Activated B cell treated with CpG ODN at 0.5 μM for 24 hours (primary cell): Measurements from ENCODE around the gene PYGB. TPM values are rescaled to one million over a fixed set of nuclear protein-coding genes. Genes with fewer than 3 reads are reported as not detected.

Experiments
- ATAC-seq: fragments of 200-7000 bp; cut with Tn5 transposase; one replicate; pipeline ENCODE4 v1.10.0; 2021; ENCODE audit warnings: low read depth, mild to moderate bottlenecking, moderate library complexity
- CTCF ChIA-PET: fragments of 350-600 bp; sonication (Branson Sonifier 250); formaldehyde crosslinking; loops from one replicate; lab custom pipeline; 2021; ENCODE audit warnings: antibody characterized with exemption; lab: Charles Lee
- POLR2A ChIA-PET: fragments of 350-600 bp; sonication (Branson Sonifier 250); formaldehyde crosslinking; loops from one replicate; lab custom pipeline; 2021; ENCODE audit warnings: antibody characterized with exemption; lab: Charles Lee
- DNase-seq: peaks from one replicate; pipeline ENCODE4 v3.0.0; 2022
- H3K27ac Mint-ChIP-seq: one replicate; pipeline ENCODE4 v1.8.0; 2020; ENCODE audit warnings: mixed read lengths
- H3K27me3 Mint-ChIP-seq: one replicate; pipeline ENCODE4 v1.8.0; 2021; ENCODE audit warnings: mixed read lengths
- H3K36me3 Mint-ChIP-seq: one replicate; pipeline ENCODE4 v1.8.0; 2021; ENCODE audit warnings: low read depth, mixed read lengths
- H3K4me1 Mint-ChIP-seq: one replicate; pipeline ENCODE4 v1.8.0; 2021; ENCODE audit warnings: mixed read lengths
- H3K4me3 Mint-ChIP-seq: one replicate; pipeline ENCODE4 v1.8.0; 2020; ENCODE audit warnings: mild to moderate bottlenecking, mixed read lengths
- H3K9me3 Mint-ChIP-seq: one replicate; pipeline ENCODE4 v1.8.0; 2020; ENCODE audit warnings: mixed read lengths
- intact Hi-C: fragments of 100-400 bp; cut with micrococcal nuclease; formaldehyde crosslinking; loops from one replicate; pipeline ENCODE4 v1.15.1; 2024
- total RNA-seq: library from RNA; stranded (reverse); gene quantifications from 2 replicates; pipeline ENCODE4 v1.2.3, GENCODE V29; 2022
- TF ChIP-seq, protein P1 (sequence below): fragments of 200-600 bp; IDR thresholded peaks from one replicate; pipeline ENCODE4 v1.8.0; 2022; ENCODE audit warnings: antibody characterized with exemption, mild to moderate bottlenecking

PYGB gene
- total RNA-seq, 1 donor from 2014 or later: 23.5 TPM

- Mint-ChIP-seq H3K4me1 (peaks cover 11% of the 10 kb centered on the region), H3K27me3 (no peaks in the 10 kb centered on the region), H3K4me3 (no peak overlapping the region), H3K36me3 (peaks cover 42% of the 10 kb centered on the region), H3K27ac (no peak overlapping the region), H3K9me3 (no peaks in the 10 kb centered on the region)
- CTCF ChIA-PET: interaction anchor here (1.2 kb wide), 1 partner anchor 108 kb away, joined by 3 read pairs; no protein-coding TSS in a partner anchor
- DNase-seq (no peak), ATAC-seq (no peak)
- intact Hi-C loops: loop anchor here (5.0 kb wide), 2 partner anchors 234 to 331 kb away; partner anchors contain the start of genes ACSS1 and NANP
- TF ChIP-seq, protein P1, sequence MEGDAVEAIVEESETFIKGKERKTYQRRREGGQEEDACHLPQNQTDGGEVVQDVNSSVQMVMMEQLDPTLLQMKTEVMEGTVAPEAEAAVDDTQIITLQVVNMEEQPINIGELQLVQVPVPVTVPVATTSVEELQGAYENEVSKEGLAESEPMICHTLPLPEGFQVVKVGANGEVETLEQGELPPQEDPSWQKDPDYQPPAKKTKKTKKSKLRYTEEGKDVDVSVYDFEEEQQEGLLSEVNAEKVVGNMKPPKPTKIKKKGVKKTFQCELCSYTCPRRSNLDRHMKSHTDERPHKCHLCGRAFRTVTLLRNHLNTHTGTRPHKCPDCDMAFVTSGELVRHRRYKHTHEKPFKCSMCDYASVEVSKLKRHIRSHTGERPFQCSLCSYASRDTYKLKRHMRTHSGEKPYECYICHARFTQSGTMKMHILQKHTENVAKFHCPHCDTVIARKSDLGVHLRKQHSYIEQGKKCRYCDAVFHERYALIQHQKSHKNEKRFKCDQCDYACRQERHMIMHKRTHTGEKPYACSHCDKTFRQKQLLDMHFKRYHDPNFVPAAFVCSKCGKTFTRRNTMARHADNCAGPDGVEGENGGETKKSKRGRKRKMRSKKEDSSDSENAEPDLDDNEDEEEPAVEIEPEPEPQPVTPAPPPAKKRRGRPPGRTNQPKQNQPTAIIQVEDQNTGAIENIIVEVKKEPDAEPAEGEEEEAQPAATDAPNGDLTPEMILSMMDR: no peak
- POLR2A ChIA-PET: no interaction called here
Measured at GRCh38 chr20:25290646-25291431, 43.0 kb downstream of the PYGB start.

GRCh38 chr20:25291432-25292133 is 43.7 kb downstream of the PYGB start:
- Mint-ChIP-seq H3K4me3 (no peak overlapping the region), H3K4me1 (peaks cover 11% of the 10 kb centered on the region), H3K9me3 (no peaks in the 10 kb centered on the region), H3K27ac (no peak overlapping the region), H3K27me3 (no peaks in the 10 kb centered on the region), H3K36me3 (peaks cover 37% of the 10 kb centered on the region)
- TF ChIP-seq, protein P1: no peak
- intact Hi-C loops: loop anchor here (5.0 kb wide), 2 partner anchors 234 to 331 kb away; partner anchors contain the start of genes ACSS1 and NANP
- POLR2A ChIA-PET: interaction anchor here (0.6 kb wide), 1 partner anchor 23 kb away, joined by 3 read pairs; no protein-coding TSS in a partner anchor
- no peak for DNase-seq
- no peak for ATAC-seq
- CTCF ChIA-PET: interaction anchor here (1.2 kb wide), 1 partner anchor 108 kb away, joined by 3 read pairs; no protein-coding TSS in a partner anchor

GRCh38 chr20:25292176-25292891 is 44.4 kb downstream of the PYGB start:
- Mint-ChIP-seq H3K4me3 (no peak overlapping the region), H3K36me3 (peaks cover 30% of the 10 kb centered on the region), H3K4me1 (peaks cover 12% of the 10 kb centered on the region), H3K27ac (no peak overlapping the region), H3K9me3 (no peaks in the 10 kb centered on the region), H3K27me3 (no peaks in the 10 kb centered on the region)
- ChIA-PET CTCF (interaction anchor here (1.2 to 4.1 kb wide), 2 partner anchors 106 to 107 kb away, joined by 3 to 57 read pairs; no protein-coding TSS in a partner anchor), POLR2A (no interaction called here)
- ATAC-seq (no peak), DNase-seq (no peak)
- TF ChIP-seq, protein P1: no peak
- intact Hi-C loops: loop anchor here (5.0 kb wide), 2 partner anchors 235 to 330 kb away; partner anchors contain the start of genes ACSS1 and NANP

DNA sequence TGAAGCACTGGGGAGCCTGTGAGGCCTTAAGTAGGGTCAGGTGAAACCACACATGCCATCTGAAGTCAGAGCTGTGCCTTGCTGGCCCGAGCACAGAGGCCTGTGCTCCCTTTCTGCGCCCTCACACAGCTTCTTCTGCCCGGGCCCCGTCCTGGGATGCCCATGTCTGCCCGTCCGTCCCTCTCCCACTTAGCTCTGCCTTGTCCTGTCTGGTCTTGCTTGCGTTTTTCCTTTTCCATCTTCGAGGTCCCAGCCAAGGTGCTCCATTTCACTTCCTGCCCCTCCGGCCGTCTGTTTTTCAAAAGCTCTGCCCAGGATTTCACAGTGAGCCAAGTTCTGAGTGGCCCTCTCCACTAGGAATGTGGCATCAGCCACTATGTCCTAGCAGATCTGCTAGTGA is 45.6 kb downstream of the PYGB start:
- DNase-seq: no peak
- Mint-ChIP-seq H3K4me3 (no peak overlapping the region), H3K36me3 (peaks cover 30% of the 10 kb centered on the region), H3K27ac (no peak overlapping the region), H3K9me3 (no peaks in the 10 kb centered on the region), H3K27me3 (no peaks in the 10 kb centered on the region), H3K4me1 (peaks cover 11% of the 10 kb centered on the region)
- POLR2A ChIA-PET: no interaction called here
- no peak for ATAC-seq
- intact Hi-C loops: loop anchor here (5.0 kb wide), 2 partner anchors 236 to 329 kb away; partner anchors contain the start of genes ACSS1 and NANP
- TF ChIP-seq, protein P1: no peak
- CTCF ChIA-PET: interaction anchor here (4.1 kb wide), 1 partner anchor 105 kb away, joined by 57 read pairs; no protein-coding TSS in a partner anchor
